Activated CD8-positive, alpha-beta memory T cell treated with anti-CD3 and anti-CD28 coated beads for 36 hours (primary cell): ENCODE data around the gene DGLUCY. TPM values are rescaled to one million over a fixed set of nuclear protein-coding genes. Genes with fewer than 3 reads are reported as not detected.
"Not testable (repeated sequence)": the region's sequence is repeated elsewhere in the genome, so short reads cannot be mapped to it uniquely, and the experiment has no call there.

ENCODE experiments used
- CTCF ChIA-PET: fragments of 350-600 bp; sonication (Branson Sonifier 250); formaldehyde crosslinking; loops from one replicate; lab custom pipeline; 2021; ENCODE audit warnings: antibody characterized with exemption; lab: Charles Lee
- POLR2A ChIA-PET: fragments of 350-600 bp; sonication (Branson Sonifier 250); formaldehyde crosslinking; loops from one replicate; lab custom pipeline; 2021; ENCODE audit warnings: antibody characterized with exemption; lab: Charles Lee
- total RNA-seq, 2 experiments: library from RNA; stranded (reverse); gene quantifications; one replicate each; pipeline ENCODE4 v1.2.3, GENCODE V29; 2021

DGLUCY gene
- total RNA-seq, 2 experiments from 2014 or later, result 41.1 to 44.5 TPM

- CTCF ChIA-PET, result interaction anchor here (0.5 to 8.1 kb wide), 32 partner anchors 9 to 325 kb away, joined by 3 to 119 read pairs (median 3); partner anchors contain the start of gene GPR68
- POLR2A ChIA-PET, result no interaction called here
These were observed 63.5 kb downstream of the DGLUCY start for GRCh38 chr14:91177073-91178034.

DNA sequence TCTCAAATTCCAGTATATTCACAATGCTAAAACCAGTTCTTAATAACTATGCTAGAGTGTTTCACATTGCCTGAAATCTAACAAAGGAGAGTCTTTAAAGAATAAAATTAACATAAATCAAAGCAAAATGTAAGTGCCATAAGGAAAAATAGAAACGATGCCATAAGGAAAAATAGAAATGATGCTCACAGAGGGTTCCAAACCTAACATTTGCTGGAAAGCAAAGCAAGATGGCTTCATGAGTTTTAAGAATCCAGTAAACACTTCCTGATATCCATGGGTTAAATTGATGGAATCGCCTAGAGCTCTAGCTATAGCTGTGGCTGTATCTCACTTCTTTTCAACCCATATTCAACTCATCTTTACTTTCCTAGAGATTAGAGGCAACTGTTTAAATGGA lies 66.7 kb downstream of the DGLUCY start:
- POLR2A ChIA-PET, result no interaction called here
- CTCF ChIA-PET, result no interaction called here

- POLR2A ChIA-PET, result not testable (repeated sequence)
- CTCF ChIA-PET, result interaction anchor here (0.8 kb wide), 1 partner anchor 104 kb away, joined by 3 read pairs; no protein-coding TSS in a partner anchor
These were observed 68.9 kb downstream of the DGLUCY start for GRCh38 chr14:91182753-91183152.

DNA sequence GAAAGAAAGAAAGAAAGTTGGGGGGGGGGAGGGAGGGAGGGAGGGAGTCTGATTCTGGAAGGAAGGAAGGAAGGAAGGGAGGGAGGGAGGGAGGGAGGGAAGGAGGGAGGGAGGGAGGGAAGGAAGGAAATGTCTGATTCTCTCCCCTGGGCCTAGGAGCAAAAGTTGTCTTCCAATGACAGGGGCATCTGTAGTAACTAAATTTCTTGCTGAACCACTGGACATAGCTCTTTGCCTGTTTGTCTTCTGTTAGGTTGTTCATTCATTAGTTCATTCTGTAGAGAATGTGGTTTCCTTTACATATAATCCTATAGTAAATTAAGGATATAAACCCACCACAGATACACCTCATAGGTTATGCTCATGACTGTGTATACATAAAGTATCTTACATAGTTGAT lies 70.7 kb downstream of the DGLUCY start:
- POLR2A ChIA-PET, result no interaction called here
- CTCF ChIA-PET, result interaction anchor here (0.9 kb wide), 1 partner anchor 13 kb away, joined by 6 read pairs; no protein-coding TSS in a partner anchor

DNA sequence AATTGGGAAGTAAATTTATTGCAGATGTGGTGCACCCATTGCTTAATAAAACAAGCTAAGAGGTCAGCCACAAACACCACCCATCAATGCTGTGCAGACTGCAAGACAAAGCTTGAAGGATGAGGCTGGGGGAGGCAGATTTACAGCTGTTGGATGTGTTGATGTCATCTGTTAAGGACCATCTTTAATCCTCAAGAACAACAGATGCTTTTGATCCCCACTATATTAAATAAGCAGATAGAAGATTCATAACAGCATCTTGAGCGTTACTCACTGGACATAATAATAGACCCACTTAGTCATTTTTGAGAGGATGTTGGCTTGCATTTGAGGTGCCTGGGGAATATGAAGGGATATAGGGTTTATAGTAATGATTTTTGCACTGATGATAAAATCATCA lies 71.8 kb downstream of the DGLUCY start:
- CTCF ChIA-PET, result interaction anchor here (0.6 to 0.9 kb wide), 2 partner anchors 25 to 119 kb away, joined by 3 to 5 read pairs; no protein-coding TSS in a partner anchor
- POLR2A ChIA-PET, result no interaction called here

DNA sequence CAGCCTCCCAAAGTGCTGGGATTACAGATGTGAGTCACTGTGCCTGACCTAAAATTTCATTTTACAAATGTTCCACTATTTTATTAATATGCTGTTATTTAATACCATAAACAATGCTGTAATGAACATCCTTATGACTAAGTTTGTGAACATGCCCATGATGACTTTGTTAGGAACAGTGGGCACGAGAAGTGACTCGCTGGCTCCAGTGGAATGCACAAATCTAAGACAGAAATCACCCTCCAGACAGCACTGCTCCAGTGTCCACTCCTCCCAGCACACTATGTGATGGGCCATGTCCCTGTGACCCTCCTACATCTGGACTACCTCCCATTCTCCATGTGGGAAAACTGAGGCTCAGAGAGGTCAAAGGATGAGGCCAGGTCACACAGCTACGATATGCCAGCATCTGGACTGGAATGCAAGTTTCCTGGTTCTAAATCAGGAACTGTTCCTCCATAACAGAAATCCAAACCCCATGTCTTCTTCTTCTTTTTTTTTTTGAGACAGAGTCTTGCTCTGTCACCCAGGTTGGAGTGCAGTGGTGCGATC lies 72.7 kb downstream of the DGLUCY start:
- POLR2A ChIA-PET, result no interaction called here

GRCh38 chr14:91187271-91187670 lies 73.4 kb downstream of the DGLUCY start:
- CTCF ChIA-PET, result no interaction called here
- POLR2A ChIA-PET, result no interaction called here

More for the DNA sequence above, 72.7 kb downstream of the DGLUCY start:
- CTCF ChIA-PET, result no interaction called here

- ChIA-PET CTCF (interaction anchor here (1.1 kb wide), 1 partner anchor 37 kb away, joined by 3 read pairs; no protein-coding TSS in a partner anchor), POLR2A (no interaction called here)
These were observed 77.0 kb downstream of the DGLUCY start for GRCh38 chr14:91190853-91191252.

DNA sequence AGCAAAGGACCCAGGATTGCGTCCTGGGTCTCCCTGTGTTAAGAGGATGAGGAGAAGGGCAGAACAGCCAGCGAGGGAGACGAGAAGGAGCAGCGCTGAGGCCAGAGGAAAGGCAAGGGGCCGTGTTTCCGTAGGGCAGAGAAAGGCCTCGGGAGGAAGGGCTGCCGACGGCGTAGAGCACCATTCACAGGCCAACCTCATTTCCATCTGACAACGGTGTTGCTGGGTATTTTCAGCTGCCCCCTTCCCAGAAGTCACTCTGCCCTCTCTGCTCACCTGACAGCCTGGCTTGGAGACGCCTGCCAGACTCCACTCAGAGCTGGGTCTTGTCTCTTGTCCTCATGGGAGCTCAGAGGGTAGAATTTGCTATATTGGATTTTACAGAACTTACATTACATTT lies 79.2 kb downstream of the DGLUCY start:
- CTCF ChIA-PET, result interaction anchor here (0.6 to 2.6 kb wide), 3 partner anchors 10 to 69 kb away, joined by 3 to 16 read pairs (median 4); no protein-coding TSS in a partner anchor
- POLR2A ChIA-PET, result interaction anchor here (1.1 kb wide), 1 partner anchor 34 kb away, joined by 3 read pairs; no protein-coding TSS in a partner anchor

- ChIA-PET POLR2A (no interaction called here), CTCF (interaction anchor here (0.7 to 1.6 kb wide), 2 partner anchors 19 to 319 kb away, joined by 3 to 6 read pairs; no protein-coding TSS in a partner anchor)
These were observed 82.0 kb downstream of the DGLUCY start for GRCh38 chr14:91195881-91196280.

DNA sequence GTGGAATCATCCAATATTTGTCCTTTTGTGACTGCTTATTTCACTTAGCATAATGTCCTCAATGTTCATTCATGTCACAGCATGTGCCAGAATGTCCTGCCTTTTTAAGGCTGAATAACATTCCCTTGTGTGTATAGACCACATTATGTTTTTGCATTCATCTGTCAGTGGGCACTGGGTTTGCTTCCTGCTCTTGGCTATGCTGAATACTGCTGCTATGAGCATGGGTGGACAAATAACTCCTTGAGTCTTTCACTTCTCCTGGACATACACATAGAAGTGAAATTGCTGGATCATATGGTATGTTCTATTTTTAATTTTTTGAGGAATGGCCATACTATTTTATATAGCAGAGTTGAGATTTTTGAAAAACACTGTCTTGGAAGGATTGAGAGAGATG lies 83.8 kb downstream of the DGLUCY start:
- ChIA-PET CTCF (no interaction called here), POLR2A (no interaction called here)

GRCh38 chr14:91200802-91201201 lies 86.9 kb downstream of the DGLUCY start:
- POLR2A ChIA-PET, CTCF ChIA-PET: not testable (repeated sequence)

GRCh38 chr14:91202234-91202974 lies 88.5 kb downstream of the DGLUCY start:
- ChIA-PET POLR2A (no interaction called here), CTCF (no interaction called here)

GRCh38 chr14:91204657-91205056 lies 90.8 kb downstream of the DGLUCY start:
- POLR2A ChIA-PET, result no interaction called here
- CTCF ChIA-PET, result no interaction called here

DNA sequence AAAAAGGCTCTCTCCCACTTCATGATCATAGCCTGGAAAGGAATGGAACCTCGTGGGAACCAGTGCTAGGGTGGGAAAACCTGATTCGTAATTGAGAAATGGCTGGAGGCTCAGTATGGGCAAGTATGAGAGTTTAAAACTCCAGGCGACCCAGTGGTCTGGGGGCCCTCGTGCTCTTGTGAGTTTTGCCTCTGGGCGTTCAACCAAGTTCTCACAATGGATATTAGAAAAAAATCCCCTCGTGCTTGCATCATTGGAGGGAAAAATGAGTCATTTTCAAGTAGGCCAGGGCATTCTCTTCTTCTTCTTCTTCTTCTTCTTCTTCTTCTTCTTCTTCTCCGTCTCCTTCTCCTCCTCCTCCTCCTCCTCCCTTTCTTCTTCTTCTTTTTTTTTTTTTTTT lies 91.6 kb downstream of the DGLUCY start:
- CTCF ChIA-PET, result interaction anchor here (0.6 kb wide), 2 partner anchors 39 to 574 kb away, joined by 3 read pairs; partner anchors contain the start of gene GPR68
- POLR2A ChIA-PET, result no interaction called here

DNA sequence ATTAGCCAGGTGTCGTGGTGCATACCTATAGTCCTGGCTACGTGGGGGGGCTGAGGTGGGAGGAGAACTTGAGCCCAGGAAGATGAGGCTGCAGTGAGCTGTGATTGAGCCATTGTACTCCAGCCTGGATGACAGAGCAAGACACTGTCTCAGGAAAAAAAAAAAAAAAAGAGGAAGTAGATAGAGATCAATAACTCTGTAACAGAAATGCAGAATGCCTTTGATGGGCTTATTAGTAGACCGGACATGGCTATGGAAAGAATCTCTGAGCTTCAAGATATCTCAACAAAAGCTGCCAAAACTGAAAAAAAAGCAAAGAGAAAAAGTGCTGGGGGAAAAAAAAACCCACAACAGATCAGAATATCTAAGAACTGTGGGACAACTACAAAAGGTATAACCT lies 93.1 kb downstream of the DGLUCY start:
- ChIA-PET POLR2A (no interaction called here), CTCF (no interaction called here)

DNA sequence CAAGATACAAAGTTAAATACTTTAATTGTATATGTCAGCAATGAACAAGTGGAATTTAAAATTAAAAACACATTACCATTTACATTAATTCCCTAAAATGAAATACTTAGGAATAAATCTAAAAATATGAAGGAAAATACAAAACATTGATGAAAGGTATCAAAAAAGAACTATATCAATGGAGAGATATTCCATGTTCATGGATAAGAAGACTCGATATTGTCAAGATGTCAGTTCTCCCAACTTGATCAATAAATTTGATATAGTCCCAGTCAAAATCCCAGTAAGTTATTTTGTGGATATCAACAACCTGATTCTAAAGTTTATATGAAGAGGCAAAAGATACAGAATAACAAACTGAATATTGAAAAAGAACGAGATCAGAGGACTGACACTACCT lies 97.1 kb downstream of the DGLUCY start:
- CTCF ChIA-PET, result no interaction called here

DNA sequence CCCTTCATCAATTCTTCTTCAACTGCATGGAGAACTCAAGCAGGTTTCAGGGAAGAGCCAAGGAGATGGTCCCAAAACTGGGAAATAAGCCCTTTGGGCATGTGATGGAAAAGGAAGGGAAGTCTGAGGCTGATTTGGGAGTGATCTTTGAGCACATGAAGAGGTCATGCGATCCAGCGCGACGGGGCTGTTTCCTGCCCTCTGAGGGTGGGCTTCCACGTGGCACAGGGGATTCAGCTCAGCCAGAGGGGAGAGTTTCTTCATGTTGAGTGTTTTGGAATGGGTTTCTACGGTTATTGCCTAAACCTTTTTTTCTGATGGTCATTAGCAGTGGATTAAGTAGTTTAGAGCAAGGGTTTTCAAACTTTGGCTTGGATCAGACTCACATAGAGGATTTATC lies 100.4 kb downstream of the DGLUCY start:
- POLR2A ChIA-PET, result interaction anchor here (0.6 kb wide), 1 partner anchor 88 kb away, joined by 3 read pairs; no protein-coding TSS in a partner anchor
- CTCF ChIA-PET, result interaction anchor here (1.2 kb wide), 1 partner anchor 19 kb away, joined by 6 read pairs; no protein-coding TSS in a partner anchor

More for the DNA sequence above, 97.1 kb downstream of the DGLUCY start:
- POLR2A ChIA-PET, result no interaction called here

GRCh38 chr14:91215381-91215780 lies 101.5 kb downstream of the DGLUCY start:
- CTCF ChIA-PET, result interaction anchor here (1.2 kb wide), 1 partner anchor 20 kb away, joined by 6 read pairs; no protein-coding TSS in a partner anchor
- POLR2A ChIA-PET, result no interaction called here
